NOMO-1 (cell line): Measurements from ENCODE around the gene PCDHB4.
"Not testable (repeated sequence)": the region's sequence is repeated elsewhere in the genome, so short reads cannot be mapped to it uniquely, and the experiment has no call there.

Source experiments
- DNase-seq, 2 experiments: peaks; one replicate each; lab custom pipeline; 2025; ENCODE audit not compliant: unreplicated experiment in 2 of 2; lab: John Stamatoyannopoulos, UW

Gene PCDHB4

DNA sequence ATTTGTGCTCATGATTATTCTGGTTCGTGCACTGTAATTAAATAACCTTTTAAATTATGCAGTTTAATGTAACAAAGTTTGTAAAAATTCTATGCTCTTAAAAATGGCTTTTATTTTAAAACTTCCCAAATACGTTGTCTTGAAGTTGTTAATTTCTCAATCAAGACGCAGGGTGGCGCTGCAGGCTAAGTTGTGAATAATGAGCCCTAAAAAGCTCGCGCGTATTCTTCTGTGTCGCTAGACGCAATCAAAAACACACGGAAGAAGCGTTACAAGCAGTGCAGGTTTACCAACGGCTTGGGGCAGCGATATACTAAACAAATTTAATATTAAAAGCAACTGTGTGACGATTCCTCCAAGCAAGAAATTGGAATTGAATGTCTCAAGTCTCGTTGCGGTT lies at the start of gene PCDHB4:
PCDHB4 (plus strand) TSS at position 256 of the 400 bp plus-strand sequence. CDS start 181 bp downstream, outside the sequence.
- DNase-seq: no peak

DNA sequence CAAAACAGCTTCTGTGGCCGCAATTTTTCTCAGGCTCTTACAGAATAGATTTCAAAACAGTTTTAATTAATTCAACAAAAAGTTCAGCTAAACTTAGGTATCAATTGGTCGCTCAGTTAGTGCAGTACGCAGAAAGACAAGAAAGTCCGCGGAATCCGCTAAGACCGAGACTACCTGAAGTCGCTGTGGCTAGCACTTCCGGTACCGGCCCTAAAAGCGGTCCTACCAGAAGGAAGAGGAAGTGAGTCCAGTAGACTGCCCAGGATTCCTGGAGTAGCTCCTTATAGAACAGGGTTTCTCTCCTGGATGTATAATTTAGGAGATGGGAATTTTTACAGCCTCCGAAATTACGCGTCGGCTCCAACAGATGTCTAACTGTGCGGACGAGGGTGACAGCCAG lies 43.8 kb upstream of the PCDHB4 start:
- DNase-seq: no peak

DNA sequence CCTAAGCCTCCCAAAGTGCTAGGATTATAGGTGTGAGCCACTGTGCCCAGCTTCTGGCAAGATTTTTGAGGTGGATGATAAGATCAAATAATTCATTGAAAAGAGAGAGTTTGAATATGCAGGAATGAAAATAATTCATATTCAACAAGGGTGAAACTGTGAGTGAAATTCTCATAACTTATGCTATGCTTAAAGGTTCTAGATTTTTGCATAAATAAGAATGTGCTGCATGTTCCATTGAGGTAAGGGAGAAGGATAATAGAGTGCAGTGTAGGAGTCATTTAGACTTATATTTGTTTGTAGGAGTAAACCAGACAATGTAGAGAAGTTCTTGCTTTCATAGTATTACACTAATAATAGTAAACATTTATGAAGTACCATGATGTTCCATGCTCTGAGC lies 39.4 kb upstream of the PCDHB4 start:
- DNase-seq: no peak

DNA sequence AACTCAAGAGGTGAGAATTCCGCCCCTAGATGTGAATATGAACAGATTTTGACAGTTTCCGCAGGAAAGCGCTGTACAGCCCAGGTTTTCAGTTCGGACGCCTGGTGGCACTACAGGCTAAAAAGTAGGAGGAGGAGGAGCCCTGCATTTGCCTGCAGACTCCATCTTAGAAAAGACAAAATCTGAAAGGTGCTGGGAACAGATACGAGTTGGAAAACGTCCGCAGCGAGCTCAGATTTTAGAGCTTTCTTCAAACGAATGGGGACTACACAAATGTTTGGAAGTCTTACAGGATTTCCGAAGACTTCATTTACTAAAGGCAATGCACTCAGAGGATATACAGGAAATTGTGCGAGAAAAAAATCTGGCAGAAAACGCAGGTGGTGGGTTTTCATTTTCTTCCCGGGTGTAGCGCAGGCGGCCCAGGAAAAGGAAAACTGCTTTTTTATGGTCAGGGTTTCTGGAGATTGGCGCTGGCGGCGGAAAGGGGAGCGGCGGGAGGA lies 37.1 kb upstream of the PCDHB4 start:
- peak; percentile 21 to 51 for DNase-seq

DNA sequence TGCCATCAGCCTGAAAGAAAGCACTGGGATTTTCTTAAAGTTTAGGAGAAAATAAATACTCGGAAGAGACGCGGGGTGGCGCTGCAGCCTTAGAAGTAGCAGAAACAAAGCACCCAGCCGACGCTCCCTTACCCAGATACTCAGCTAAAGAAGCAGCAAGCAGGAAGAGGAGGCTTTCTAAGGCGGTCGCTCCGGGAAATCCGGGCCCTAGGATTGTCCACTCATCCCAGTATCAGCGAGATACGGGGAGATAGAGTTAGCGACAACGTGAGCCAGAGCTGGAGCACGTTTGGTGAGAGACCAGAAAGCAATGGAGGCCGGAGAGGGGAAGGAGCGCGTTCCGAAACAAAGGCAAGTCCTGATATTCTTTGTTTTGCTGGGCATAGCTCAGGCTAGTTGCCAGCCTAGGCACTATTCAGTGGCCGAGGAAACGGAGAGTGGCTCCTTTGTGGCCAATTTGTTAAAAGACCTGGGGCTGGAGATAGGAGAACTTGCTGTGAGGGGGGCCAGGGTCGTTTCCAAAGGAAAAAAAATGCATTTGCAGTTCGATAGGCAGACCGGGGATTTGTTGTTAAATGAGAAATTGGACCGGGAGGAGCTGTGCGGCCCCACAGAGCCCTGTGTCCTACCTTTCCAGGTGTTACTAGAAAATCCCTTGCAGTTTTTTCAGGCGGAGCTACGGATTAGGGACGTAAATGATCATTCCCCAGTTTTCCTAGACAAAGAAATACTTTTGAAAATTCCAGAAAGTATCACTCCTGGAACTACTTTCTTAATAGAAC lies 26.9 kb upstream of the PCDHB4 start, which contains the start of gene PCDHB2:
PCDHB2 (plus strand) TSS at position 135 of the 782 bp plus-strand sequence; CDS start at position 311, 176 bp downstream.
- no peak for DNase-seq

DNA sequence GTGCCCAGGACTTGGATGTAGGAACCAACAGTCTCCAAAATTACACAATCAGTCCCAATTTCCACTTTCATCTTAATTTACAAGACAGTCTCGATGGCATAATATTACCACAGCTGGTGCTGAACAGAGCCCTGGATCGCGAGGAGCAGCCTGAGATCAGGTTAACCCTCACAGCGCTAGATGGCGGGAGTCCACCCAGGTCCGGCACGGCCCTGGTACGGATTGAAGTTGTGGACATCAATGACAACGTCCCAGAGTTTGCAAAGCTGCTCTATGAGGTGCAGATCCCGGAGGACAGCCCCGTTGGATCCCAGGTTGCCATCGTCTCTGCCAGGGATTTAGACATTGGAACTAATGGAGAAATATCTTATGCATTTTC lies 26.4 kb upstream of the PCDHB4 start:
- no peak for DNase-seq

DNA sequence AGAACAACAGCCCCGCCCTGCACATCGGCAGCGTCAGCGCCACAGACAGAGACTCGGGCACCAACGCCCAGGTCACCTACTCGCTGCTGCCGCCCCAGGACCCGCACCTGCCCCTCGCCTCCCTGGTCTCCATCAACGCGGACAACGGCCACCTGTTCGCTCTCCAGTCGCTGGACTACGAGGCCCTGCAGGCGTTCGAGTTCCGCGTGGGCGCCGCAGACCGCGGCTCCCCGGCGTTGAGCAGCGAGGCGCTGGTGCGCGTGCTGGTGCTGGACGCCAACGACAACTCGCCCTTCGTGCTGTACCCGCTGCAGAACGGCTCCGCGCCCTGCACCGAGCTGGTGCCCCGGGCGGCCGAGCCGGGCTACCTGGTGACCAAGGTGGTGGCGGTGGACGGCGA lies 25.4 kb upstream of the PCDHB4 start:
- DNase-seq: not testable (repeated sequence)

DNA sequence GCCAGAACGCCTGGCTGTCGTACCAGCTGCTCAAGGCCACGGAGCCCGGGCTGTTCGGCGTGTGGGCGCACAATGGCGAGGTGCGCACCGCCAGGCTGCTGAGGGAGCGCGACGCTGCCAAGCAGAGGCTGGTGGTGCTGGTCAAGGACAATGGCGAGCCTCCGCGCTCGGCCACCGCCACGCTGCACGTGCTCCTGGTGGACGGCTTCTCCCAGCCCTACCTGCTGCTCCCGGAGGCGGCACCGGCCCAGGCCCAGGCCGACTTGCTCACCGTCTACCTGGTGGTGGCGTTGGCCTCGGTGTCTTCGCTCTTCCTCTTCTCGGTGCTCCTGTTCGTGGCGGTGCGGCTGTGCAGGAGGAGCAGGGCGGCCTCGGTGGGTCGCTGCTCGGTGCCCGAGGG lies 25.0 kb upstream of the PCDHB4 start:
- DNase-seq: not testable (repeated sequence)

DNA sequence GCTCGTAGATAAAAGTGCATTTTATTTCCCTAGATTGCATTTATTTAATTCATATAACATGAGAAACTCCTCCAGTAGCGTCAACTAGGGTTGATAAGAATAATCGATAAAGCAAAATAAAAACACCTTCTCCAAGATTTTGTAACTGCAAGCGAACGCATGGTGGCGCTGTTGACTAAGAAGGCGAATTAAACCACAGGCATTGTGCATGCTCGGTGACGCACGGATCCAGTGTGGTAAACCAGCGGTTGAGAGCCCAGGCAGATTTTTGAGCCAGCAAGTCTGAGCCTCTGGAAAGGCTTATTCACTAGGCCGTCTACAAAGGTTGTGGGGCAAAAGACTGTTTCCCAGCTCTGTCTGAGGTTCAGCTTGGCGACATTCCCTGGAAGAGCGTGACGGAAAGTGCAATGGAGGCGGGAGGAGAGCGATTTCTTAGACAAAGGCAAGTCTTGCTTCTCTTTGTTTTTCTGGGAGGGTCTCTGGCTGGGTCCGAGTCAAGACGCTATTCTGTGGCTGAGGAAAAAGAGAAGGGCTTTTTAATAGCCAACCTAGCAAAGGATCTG lies 21.3 kb upstream of the PCDHB4 start, which contains the start of gene PCDHB3:
PCDHB3 (plus strand) TSS at position 231 of the 563 bp plus-strand sequence; CDS start at position 408, 177 bp downstream.
- DNase-seq: no peak

DNA sequence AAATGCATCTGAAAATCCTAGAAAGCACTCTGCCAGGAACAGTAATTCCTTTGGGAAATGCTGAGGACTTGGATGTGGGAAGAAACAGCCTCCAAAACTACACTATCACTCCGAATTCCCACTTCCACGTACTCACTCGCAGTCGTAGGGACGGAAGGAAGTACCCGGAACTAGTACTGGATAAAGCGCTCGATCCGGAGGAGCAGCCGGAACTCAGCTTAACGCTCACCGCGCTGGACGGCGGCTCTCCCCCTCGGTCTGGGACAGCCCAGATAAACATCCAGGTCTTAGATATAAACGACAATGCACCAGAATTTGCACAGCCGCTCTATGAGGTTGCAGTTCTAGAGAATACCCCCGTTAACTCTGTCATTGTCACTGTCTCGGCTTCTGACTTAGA lies 20.6 kb upstream of the PCDHB4 start:
- no peak for DNase-seq

DNA sequence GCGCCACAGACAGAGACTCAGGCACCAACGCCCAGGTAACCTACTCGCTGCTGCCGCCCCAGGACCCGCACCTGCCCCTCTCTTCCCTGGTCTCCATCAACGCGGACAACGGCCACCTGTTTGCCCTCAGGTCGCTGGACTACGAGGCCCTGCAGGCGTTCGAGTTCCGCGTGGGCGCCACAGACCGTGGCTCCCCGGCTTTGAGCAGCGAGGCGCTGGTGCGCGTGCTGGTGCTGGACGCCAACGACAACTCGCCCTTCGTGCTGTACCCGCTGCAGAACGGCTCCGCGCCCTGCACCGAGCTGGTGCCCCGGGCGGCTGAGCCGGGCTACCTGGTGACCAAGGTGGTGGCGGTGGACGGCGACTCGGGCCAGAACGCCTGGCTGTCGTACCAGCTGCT lies 19.5 kb upstream of the PCDHB4 start:
- not testable (repeated sequence) for DNase-seq

DNA sequence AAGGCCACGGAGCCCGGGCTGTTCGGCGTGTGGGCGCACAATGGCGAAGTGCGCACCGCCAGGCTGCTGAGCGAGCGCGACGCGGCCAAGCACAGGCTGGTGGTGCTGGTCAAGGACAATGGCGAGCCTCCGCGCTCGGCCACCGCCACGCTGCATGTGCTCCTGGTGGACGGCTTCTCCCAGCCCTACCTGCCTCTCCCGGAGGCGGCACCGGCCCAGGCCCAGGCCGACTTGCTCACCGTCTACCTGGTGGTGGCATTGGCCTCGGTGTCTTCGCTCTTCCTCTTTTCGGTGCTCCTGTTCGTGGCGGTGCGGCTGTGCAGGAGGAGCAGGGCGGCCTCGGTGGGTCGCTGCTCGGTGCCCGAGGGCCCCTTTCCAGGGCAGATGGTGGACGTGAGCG lies 19.1 kb upstream of the PCDHB4 start:
- not testable (repeated sequence) for DNase-seq

DNA sequence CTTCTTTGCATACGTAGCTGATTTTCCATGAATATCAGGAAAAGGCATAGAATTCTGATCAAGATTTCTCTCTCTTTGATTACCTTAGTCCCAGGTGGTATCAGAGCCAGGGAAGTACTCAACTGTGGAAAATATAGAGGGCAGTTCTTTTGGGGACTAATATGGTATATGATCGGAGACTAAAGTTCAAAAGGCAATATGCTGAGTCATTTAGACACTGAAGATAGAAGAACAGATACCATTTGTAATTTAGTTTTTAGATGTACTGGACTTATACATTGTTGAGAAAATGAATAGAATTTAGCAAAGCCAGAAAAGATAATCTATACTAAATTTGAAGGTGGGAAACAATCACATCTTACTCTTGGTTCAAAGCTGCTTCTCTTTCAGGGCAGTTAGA lies 16.3 kb upstream of the PCDHB4 start:
- DNase-seq: no peak

DNA sequence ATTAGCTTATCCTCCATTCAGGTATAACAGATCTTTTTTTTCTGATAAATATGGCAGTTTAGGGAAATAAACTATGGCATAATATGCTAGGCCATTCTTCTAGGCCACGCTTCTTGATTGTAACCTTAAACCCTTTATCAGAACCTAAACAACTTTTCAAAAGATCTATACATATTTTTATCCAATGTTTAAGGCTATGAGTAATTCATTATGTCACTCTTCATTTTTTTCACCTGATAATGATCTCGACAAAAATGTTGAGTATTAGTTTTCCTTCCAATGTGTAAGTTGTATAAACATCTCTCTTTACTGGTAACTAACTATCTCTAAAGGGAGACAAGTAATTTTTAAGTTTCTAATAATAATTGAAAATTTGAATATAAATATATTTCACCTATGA lies 2.4 kb upstream of the PCDHB4 start:
- DNase-seq: no peak

DNA sequence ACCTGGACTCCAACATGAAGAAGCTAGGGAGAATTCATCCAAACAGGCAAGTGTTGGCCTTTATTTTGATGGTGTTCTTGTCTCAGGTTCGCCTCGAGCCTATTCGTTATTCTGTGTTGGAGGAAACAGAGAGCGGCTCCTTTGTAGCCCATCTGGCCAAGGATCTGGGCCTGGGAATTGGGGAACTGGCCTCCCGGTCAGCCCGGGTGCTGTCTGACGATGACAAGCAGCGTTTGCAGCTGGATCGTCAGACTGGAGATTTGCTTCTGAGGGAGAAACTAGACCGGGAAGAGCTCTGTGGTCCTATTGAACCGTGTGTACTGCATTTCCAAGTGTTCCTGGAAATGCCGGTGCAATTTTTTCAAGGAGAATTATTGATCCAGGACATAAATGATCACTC lies 367 bp downstream of the PCDHB4 start:
- DNase-seq: no peak

DNA sequence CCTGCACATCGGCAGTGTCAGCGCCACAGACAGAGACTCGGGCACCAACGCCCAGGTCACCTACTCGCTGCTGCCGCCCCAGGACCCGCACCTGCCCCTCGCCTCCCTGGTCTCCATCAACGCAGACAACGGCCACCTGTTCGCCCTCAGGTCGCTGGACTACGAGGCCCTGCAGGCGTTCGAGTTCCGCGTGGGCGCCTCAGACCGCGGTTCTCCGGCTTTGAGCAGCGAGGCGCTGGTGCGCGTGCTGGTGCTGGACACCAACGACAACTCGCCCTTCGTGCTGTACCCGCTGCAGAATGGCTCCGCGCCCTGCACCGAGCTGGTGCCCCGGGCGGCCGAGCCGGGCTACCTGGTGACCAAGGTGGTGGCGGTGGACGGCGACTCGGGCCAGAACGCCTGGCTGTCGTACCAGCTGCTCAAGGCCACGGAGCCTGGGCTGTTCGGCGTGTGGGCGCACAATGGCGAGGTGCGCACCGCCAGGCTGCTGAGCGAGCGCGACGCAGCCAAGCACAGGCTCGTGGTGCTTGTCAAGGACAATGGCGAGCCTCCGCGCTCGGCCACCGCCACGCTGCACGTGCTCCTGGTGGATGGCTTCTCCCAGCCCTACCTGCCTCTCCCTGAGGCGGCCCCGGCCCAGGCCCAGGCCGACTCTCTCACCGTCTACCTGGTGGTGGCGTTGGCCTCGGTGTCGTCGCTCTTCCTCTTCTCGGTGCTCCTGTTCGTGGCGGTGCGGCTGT lies 1.9 kb downstream of the PCDHB4 start:
- DNase-seq: not testable (repeated sequence)

DNA sequence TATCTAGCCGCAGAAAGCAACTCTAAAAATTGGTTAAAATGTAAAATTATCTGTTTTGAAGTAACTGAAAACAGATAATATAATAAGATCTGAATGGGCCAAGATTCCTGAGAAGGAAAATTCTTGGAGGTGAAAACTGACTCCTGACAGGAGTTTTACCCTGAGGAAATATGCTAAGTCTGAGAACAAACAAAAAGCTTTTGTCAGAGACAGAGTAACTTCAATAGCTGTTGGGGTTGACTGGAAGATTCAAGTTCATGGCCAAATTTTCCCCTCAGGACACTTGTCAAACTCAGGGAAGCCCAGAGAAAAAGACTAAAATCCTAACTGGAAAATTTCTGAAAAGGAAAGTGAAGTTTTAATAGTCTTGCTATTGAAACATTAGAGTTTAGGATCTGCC lies 5.7 kb downstream of the PCDHB4 start:
- DNase-seq: no peak

DNA sequence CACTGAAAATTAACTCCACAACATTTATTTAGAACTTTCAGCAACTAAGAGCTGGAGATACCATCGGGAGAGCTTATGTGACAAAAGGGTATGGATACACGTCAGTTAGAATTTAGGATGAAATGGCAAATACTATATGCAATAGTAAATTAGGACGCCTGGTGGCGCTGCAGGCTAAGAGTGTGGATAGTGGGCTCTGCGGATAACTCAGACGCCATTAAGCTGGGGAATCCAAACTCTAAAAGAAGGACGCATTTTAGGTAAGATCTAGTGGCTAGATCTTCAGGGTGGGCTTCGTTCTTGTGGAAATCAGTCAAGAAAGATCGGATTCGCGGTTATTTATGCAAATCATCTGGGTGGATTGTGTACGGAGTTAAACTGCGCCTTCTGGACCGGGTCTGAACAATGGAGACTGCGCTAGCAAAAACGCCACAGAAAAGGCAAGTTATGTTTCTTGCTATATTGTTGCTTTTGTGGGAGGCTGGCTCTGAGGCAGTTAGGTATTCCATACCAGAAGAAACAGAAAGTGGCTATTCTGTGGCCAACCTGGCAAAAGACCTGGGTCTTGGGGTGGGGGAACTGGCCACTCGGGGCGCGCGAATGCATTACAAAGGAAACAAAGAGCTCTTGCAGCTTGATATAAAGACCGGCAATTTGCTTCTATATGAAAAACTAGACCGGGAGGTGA lies 13.6 kb downstream of the PCDHB4 start, which contains the start of gene PCDHB5:
PCDHB5 (plus strand) TSS at position 177 of the 688 bp plus-strand sequence; CDS start at position 406, 229 bp downstream.
- no peak for DNase-seq

DNA sequence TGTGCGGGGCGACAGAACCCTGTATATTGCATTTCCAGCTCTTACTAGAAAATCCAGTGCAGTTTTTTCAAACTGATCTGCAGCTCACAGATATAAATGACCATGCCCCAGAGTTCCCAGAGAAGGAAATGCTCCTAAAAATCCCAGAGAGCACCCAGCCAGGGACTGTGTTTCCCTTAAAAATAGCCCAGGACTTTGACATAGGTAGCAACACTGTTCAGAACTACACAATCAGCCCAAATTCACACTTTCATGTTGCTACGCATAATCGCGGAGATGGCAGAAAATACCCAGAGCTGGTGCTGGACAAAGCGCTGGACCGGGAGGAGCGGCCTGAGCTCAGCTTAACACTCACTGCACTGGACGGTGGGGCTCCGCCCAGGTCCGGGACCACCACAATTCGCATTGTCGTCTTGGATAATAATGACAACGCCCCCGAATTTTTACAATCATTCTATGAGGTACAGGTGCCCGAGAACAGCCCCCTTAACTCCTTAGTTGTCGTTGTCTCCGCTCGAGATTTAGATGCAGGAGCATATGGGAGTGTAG lies 14.2 kb downstream of the PCDHB4 start:
- no peak for DNase-seq

DNA sequence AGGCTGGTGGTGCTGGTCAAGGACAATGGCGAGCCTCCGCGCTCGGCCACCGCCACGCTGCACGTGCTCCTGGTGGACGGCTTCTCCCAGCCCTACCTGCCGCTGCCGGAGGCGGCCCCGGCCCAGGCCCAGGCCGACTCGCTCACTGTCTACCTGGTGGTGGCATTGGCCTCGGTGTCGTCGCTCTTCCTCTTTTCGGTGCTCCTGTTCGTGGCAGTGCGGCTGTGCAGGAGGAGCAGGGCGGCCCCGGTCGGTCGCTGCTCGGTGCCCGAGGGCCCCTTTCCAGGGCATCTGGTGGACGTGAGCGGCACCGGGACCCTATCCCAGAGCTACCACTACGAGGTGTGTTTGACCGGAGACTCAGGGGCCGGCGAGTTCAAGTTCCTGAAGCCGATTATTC lies 15.7 kb downstream of the PCDHB4 start:
- not testable (repeated sequence) for DNase-seq
